Neural cell (in vitro differentiated cells): ENCODE measurements around the gene PNRC2. TPM values are rescaled to one million over a fixed set of nuclear protein-coding genes. Genes with fewer than 3 reads are reported as not detected.

Source experiments
- H2AFZ ChIP-seq: fragments of 200-600, 300-800 bp; sonication (generic), shearing (Covaris generic); 2 replicates; pipeline ENCODE4 v1.6.0; 2014; ENCODE audit warnings: low read depth, mild to moderate bottlenecking, antibody characterized with exemption, low read length, moderate library complexity
- H3F3A ChIP-seq: fragments of 200-600 bp; shearing (Covaris generic); 2 replicates; pipeline ENCODE4 v1.6.1; 2016; ENCODE audit warnings: mild to moderate bottlenecking, moderate library complexity, mixed read lengths, antibody characterized with exemption, low read length; ENCODE audit not compliant: insufficient read depth, poor library complexity, severe bottlenecking
- H3K27ac ChIP-seq: fragments of 200-600, 300-800 bp; sonication (generic), shearing (Covaris generic); 2 replicates; pipeline ENCODE4 v1.5.1; 2014; ENCODE audit warnings: mild to moderate bottlenecking, low read length, moderate library complexity
- H3K27me3 ChIP-seq: fragments of 300-800, 200-600 bp; sonication (generic), shearing (Covaris generic); 2 replicates; pipeline ENCODE4 v1.6.0; 2014; ENCODE audit warnings: mild to moderate bottlenecking, low read depth, low read length, moderate library complexity; ENCODE audit not compliant: insufficient read depth
- H3K36me3 ChIP-seq: fragments of 300-800, 200-600 bp; sonication (generic), shearing (Covaris generic); 2 replicates; pipeline ENCODE4 v1.5.1; 2014; ENCODE audit warnings: mild to moderate bottlenecking, antibody characterized with exemption, low read length, moderate library complexity; ENCODE audit not compliant: insufficient read depth
- H3K4me2 ChIP-seq: fragments of 300-800, 200-600 bp; sonication (generic), shearing (Covaris generic); 2 replicates; pipeline ENCODE4 v1.6.0; 2014; ENCODE audit warnings: mild to moderate bottlenecking, low read length
- H3K4me3 ChIP-seq: fragments of 300-800, 200-600 bp; sonication (generic), shearing (Covaris generic); 2 replicates; pipeline ENCODE4 v1.5.1; 2014; ENCODE audit warnings: mild to moderate bottlenecking, low read length, moderate library complexity
- H3K79me2 ChIP-seq: fragments of 200-600 bp; shearing (Covaris generic); replicated peaks from 2 replicates; pipeline ENCODE4 v1.6.0; 2014; ENCODE audit warnings: mild to moderate bottlenecking, low read length, moderate library complexity; ENCODE audit not compliant: insufficient read depth
- H3K9ac ChIP-seq: fragments of 300-800, 200-600 bp; sonication (generic), shearing (Covaris generic); 2 replicates; pipeline ENCODE4 v1.6.1; 2016; ENCODE audit warnings: mild to moderate bottlenecking, low read length, mixed read lengths
- H3K9me2 ChIP-seq: fragments of 200-600 bp; shearing (Covaris generic); 2 replicates; pipeline ENCODE4 v1.6.1; 2016; ENCODE audit warnings: mild to moderate bottlenecking, low read length, mixed read lengths; ENCODE audit not compliant: insufficient read depth
- H3K9me3 ChIP-seq: fragments of 200-600, 300-800 bp; sonication (generic), shearing (Covaris generic); 2 replicates; pipeline ENCODE4 v1.6.1; 2016; ENCODE audit warnings: mild to moderate bottlenecking, mixed run types, low read length, moderate library complexity, mixed read lengths
- H4K20me1 ChIP-seq: fragments of 200-600 bp; shearing (Covaris generic); 2 replicates; pipeline ENCODE4 v1.6.1; 2016; ENCODE audit warnings: mild to moderate bottlenecking, mixed run types; ENCODE audit not compliant: insufficient read depth
- CTCF ChIP-seq: fragments of 450-650 bp; IDR thresholded peaks from 2 replicates; pipeline ENCODE4 v1.5.1; 2014; ENCODE audit warnings: antibody characterized with exemption, mild to moderate bottlenecking, moderate library complexity; ENCODE audit not compliant: poor library complexity, severe bottlenecking
- EP300 ChIP-seq: fragments of 450-650 bp; conservative IDR thresholded peaks from 2 replicates; pipeline ENCODE4 v1.6.1; 2014; ENCODE audit warnings: antibody characterized with exemption, mild to moderate bottlenecking, moderate library complexity; ENCODE audit not compliant: poor library complexity, severe bottlenecking
- EZH2 ChIP-seq: fragments of 200-600, 300-800 bp; shearing (Covaris generic), sonication (generic); IDR thresholded peaks from 2 replicates; pipeline ENCODE4 v1.6.1; 2014; ENCODE audit warnings: antibody characterized with exemption, low read length, borderline replicate concordance, mild to moderate bottlenecking; ENCODE audit not compliant: insufficient read depth, poor library complexity, severe bottlenecking
- MXI1 ChIP-seq: fragments of 450-650 bp; conservative IDR thresholded peaks from 2 replicates; pipeline ENCODE4 v1.6.1; 2014; ENCODE audit warnings: antibody characterized with exemption, mild to moderate bottlenecking; ENCODE audit not compliant: poor library complexity, severe bottlenecking
- POLR2AphosphoS5 ChIP-seq: IDR thresholded peaks from 2 replicates; pipeline ENCODE4 v1.6.1; 2012
- RAD21 ChIP-seq: fragments of 450-650 bp; conservative IDR thresholded peaks from 2 replicates; pipeline ENCODE4 v1.6.1; 2014; ENCODE audit warnings: antibody characterized with exemption, mild to moderate bottlenecking, moderate library complexity
- REST ChIP-seq: IDR thresholded peaks from 2 replicates; pipeline ENCODE4 v1.6.1; 2012; ENCODE audit warnings: borderline replicate concordance
- SMC3 ChIP-seq: fragments of 450-650 bp; conservative IDR thresholded peaks from 2 replicates; pipeline ENCODE4 v1.6.1; 2014; ENCODE audit warnings: antibody characterized with exemption, mild to moderate bottlenecking, moderate library complexity; ENCODE audit not compliant: poor library complexity
- TAF1 ChIP-seq: IDR thresholded peaks from 2 replicates; pipeline ENCODE4 v1.6.1; 2012; ENCODE audit warnings: low read depth
- polyA plus RNA-seq: library from polyadenylated mRNA; depleted of rRNA; stranded (reverse); fragments of >200 nt; gene quantifications from 2 replicates; pipeline ENCODE4 v1.2.3, GENCODE V29; 2014

Gene PNRC2
- polyA plus RNA-seq, 1 donor from 2014 or later, result 97.1 TPM

- no peak overlapping the region for H2AFZ ChIP-seq
- H3F3A ChIP-seq, result peaks cover 3% of the 10 kb centered on the region
- no peak overlapping the region for H3K27ac ChIP-seq
- no peak overlapping the region for H3K9ac ChIP-seq
- no peaks in the 10 kb centered on the region for H3K36me3 ChIP-seq
- H3K9me3 ChIP-seq, result no peaks in the 10 kb centered on the region
- H3K9me2 ChIP-seq, result no peaks in the 10 kb centered on the region
- H3K79me2 ChIP-seq, result peaks cover 69% of the 10 kb centered on the region
- peak overlapping the region; percentile 65 for H3K4me2 ChIP-seq
- no peak for TF ChIP-seq RAD21
- no peak for TF ChIP-seq EZH2
- no peak for TF ChIP-seq CTCF
- no peaks in the 10 kb centered on the region for H3K27me3 ChIP-seq
- peak overlapping the region; percentile 74 for H3K4me3 ChIP-seq
- peaks cover 18% of the 10 kb centered on the region for H4K20me1 ChIP-seq
Observed at GRCh38 chr1:23977854-23978191, 18.2 kb downstream of the PNRC2 start.

- Histone ChIP-seq H3K4me3 (peak overlapping the region; percentile 74), H3K9me3 (no peaks in the 10 kb centered on the region), H3K27me3 (no peaks in the 10 kb centered on the region), H3K9ac (peak overlapping the region; percentile 98), H3K4me2 (peak overlapping the region; percentile 65), H3K27ac (peak overlapping the region; percentile 94), H3K79me2 (peaks cover 59% of the 10 kb centered on the region), H4K20me1 (peaks cover 18% of the 10 kb centered on the region), H3K36me3 (no peaks in the 10 kb centered on the region), H2AFZ (no peak overlapping the region), H3K9me2 (no peaks in the 10 kb centered on the region), H3F3A (peaks cover 3% of the 10 kb centered on the region)
- no peak for TF ChIP-seq EP300
- TF ChIP-seq CTCF, result no peak
- TF ChIP-seq SMC3, result no peak
- no peak for TF ChIP-seq EZH2
- TF ChIP-seq RAD21, result no peak
- no peak for TF ChIP-seq MXI1
- no peak for TF ChIP-seq TAF1
- no peak for TF ChIP-seq POLR2AphosphoS5
- no peak for TF ChIP-seq REST
Observed at GRCh38 chr1:23978805-23979204, 19.2 kb downstream of the PNRC2 start.
